Chondrocyte (in vitro differentiated cells): ENCODE measurements around the gene DEFB124. TPM values are rescaled to one million over a fixed set of nuclear protein-coding genes. Genes with fewer than 3 reads are reported as not detected.
"Not testable (repeated sequence)": the region's sequence is repeated elsewhere in the genome, so short reads cannot be mapped to it uniquely, and the experiment has no call there.

ENCODE experiments used
- DNase-seq: peaks from one replicate; pipeline ENCODE4 v3.0.0; 2021; ENCODE audit warnings: mixed read lengths, low spot score
- H3K27ac Mint-ChIP-seq: one replicate; pipeline ENCODE4 v1.8.0; 2021; ENCODE audit warnings: mild to moderate bottlenecking, moderate library complexity, mixed read lengths; ENCODE audit not compliant: unreplicated experiment
- H3K27me3 Mint-ChIP-seq: 2 replicates; pipeline ENCODE4 v1.8.0; 2021; ENCODE audit warnings: low read depth, mixed read lengths
- H3K36me3 Mint-ChIP-seq: 2 replicates; pipeline ENCODE4 v1.8.0; 2021; ENCODE audit warnings: low read depth, mixed read lengths
- H3K4me1 Mint-ChIP-seq: 2 replicates; pipeline ENCODE4 v1.8.0; 2021; ENCODE audit warnings: low read depth, mild to moderate bottlenecking, mixed read lengths
- H3K4me3 Mint-ChIP-seq: one replicate; pipeline ENCODE4 v1.8.0; 2021; ENCODE audit warnings: mild to moderate bottlenecking, moderate library complexity, mixed read lengths; ENCODE audit not compliant: unreplicated experiment
- H3K9me3 Mint-ChIP-seq: 2 replicates; pipeline ENCODE4 v1.8.0; 2021; ENCODE audit warnings: low read depth, mixed read lengths
- total RNA-seq: library from RNA; stranded (reverse); gene quantifications from 3 replicates; pipeline ENCODE4 v1.2.1, GENCODE V29; 2021
- TF ChIP-seq, protein P1 (sequence below): fragments of 200-600 bp; sonication (generic); IDR thresholded peaks from 2 replicates; pipeline ENCODE4 v1.5.0; 2021; ENCODE audit warnings: antibody characterized with exemption, mild to moderate bottlenecking, moderate library complexity

Gene DEFB124
- total RNA-seq, 1 donor from 2014 or later: not detected

DNA sequence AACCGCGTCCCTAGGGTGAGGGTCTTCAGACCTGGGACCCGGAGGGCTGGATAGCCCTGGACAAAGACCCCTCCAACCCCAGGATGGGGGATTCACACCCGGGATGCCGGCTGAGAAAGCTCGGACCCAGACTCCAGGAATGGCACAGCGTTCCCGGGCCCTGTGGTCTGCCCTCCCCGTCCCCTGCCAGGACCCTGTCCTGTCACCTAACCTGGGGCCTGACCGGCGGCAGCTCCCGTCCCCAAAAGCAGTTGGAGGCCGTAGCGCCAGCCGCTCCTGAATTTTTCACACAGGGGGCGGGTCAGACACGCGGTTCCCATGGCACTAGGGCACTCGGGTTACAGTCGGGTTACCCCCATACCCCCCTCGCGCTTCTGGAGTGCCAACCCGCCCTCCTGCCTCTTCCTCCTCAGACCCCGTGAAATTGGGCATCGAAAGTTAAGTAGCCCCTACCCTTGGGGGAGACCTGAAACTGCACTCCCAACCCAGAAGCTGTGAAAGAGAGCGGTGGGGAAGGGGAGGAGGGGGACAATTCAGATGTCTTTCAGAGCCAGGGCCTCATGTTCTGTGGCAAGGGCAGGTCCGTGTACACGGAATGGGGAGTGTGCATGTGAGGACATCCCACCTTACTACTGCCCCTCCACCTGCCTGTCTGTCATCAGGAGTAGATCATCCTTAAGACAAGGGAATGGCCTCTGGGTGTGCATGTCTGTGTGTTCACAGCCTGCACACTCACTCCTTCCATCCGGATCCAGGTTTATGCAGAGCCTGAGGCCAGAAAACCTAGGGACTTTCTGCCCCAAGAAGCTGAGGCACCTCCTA lies 756 bp upstream of the DEFB124 start:
- TF ChIP-seq, protein P1, sequence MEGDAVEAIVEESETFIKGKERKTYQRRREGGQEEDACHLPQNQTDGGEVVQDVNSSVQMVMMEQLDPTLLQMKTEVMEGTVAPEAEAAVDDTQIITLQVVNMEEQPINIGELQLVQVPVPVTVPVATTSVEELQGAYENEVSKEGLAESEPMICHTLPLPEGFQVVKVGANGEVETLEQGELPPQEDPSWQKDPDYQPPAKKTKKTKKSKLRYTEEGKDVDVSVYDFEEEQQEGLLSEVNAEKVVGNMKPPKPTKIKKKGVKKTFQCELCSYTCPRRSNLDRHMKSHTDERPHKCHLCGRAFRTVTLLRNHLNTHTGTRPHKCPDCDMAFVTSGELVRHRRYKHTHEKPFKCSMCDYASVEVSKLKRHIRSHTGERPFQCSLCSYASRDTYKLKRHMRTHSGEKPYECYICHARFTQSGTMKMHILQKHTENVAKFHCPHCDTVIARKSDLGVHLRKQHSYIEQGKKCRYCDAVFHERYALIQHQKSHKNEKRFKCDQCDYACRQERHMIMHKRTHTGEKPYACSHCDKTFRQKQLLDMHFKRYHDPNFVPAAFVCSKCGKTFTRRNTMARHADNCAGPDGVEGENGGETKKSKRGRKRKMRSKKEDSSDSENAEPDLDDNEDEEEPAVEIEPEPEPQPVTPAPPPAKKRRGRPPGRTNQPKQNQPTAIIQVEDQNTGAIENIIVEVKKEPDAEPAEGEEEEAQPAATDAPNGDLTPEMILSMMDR: no peak
- H3K4me1 Mint-ChIP-seq: no peaks in the 10 kb centered on the region
- no peak for DNase-seq
- H3K36me3 Mint-ChIP-seq: no peaks in the 10 kb centered on the region
- H3K9me3 Mint-ChIP-seq: no peaks in the 10 kb centered on the region
- no peak overlapping the region for H3K4me3 Mint-ChIP-seq
- no peak overlapping the region for H3K27ac Mint-ChIP-seq
- H3K27me3 Mint-ChIP-seq: peaks cover 22% of the 10 kb centered on the region

DNA sequence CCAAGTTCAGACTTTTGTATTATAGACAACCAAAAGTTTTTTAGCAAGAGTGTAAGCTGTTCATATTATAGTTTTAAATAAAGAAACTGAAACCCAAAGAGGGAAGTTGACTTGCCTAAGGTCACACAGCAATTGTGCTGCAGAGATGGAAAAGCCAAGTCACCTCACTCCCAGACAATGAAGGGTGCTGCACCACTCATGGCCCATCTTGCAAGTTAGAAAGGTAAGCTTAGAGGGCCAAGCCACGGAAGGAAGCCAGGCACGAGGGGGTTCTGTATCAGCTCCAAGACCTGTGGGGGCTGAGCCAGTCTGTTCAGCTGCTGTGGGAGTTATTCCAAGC lies 860 bp downstream of the DEFB124 start:
- DNase-seq: no peak
- H3K4me1 Mint-ChIP-seq: no peaks in the 10 kb centered on the region
- no peaks in the 10 kb centered on the region for H3K36me3 Mint-ChIP-seq
- no peaks in the 10 kb centered on the region for H3K9me3 Mint-ChIP-seq
- H3K27me3 Mint-ChIP-seq: peaks cover 22% of the 10 kb centered on the region
- H3K4me3 Mint-ChIP-seq: no peak overlapping the region
- no peak overlapping the region for H3K27ac Mint-ChIP-seq
- TF ChIP-seq, protein P1: no peak

DNA sequence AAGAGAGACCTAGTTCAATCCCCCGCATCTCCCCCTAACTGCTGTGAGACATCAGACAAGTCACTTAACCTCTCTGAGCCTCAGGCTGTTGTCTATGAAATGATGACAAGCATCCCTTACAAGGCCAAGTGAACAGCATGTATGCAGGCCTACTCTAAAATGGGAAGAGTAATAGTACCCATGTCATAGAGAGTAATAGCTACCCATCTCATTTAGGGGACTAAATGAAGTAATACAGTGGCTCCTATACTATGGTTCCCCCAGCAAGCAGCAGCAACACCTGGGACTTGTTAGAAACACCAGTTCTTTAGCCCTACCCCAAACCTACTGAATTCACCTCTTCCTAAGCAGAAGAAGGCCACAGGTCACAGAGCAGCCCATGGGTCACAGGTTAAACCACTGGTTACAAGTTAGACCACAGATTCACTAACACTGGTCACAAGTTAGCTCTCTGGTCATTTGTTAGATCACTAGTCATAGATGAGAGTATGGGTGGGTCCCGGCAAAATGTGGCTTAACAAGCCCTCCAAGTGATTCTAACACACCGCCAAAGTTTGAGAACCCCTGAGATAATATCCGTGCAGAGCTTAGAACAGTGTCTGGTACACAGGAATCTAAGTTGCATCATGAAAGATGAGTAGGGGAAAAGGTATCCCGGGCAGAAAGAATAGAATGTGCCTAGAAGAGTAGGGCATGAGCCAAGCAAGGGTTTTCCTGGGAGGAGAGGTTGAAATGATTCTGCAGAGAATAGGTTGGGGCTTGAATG lies 1.4 kb downstream of the DEFB124 start:
- Mint-ChIP-seq H3K9me3 (no peaks in the 10 kb centered on the region), H3K27me3 (peaks cover 22% of the 10 kb centered on the region), H3K36me3 (no peaks in the 10 kb centered on the region), H3K4me3 (no peak overlapping the region), H3K4me1 (no peaks in the 10 kb centered on the region), H3K27ac (no peak overlapping the region)
- TF ChIP-seq, protein P1: no peak
- DNase-seq: no peak

DNA sequence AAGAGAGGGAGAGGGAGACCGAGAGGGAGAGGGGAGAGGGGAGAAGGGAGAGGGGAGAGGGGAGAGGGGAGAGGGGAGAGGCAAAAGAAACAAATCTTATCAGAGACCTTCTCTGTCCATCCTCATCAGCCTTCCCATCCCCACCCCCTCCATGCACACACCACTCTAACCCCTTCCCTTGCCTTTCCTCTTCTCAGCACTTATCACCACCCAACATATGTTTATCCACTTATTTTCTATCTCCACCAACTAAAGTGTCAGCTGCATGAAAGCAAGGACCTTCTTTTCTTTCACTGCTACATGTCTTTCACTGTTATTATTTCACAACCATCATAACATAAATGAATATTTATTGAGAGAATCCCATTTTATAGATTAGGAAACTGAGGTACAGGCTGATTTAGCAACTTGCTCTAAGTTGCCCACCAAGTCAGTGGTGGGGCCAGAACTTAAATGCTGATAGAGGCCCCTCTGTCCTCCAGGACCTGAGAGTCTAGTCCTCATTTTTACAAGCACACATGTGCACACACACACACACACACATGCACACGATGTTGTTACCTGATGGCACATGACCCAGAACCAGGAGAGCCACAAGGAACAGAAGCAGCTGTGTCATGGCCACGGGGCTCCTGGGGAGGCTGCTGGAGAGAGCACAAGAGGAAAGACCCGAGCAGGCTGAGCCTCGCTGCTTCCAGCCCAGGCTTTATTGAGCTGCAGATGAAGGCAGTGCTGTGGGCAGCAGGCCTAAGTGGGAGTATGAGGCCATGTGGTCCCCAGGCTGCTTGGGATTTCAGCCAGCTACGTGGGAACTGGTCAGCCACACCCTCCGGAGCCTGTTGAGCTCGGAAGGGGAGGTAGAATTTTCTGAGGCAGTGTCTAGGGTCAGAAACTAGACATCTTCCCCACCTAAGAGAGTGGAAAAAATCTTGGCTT lies 2.3 kb downstream of the DEFB124 start:
- no peaks in the 10 kb centered on the region for H3K9me3 Mint-ChIP-seq
- TF ChIP-seq, protein P1: no peak
- H3K27me3 Mint-ChIP-seq: peaks cover 21% of the 10 kb centered on the region
- no peaks in the 10 kb centered on the region for H3K36me3 Mint-ChIP-seq
- no peak for DNase-seq
- no peaks in the 10 kb centered on the region for H3K4me1 Mint-ChIP-seq
- no peak overlapping the region for H3K4me3 Mint-ChIP-seq
- no peak overlapping the region for H3K27ac Mint-ChIP-seq

DNA sequence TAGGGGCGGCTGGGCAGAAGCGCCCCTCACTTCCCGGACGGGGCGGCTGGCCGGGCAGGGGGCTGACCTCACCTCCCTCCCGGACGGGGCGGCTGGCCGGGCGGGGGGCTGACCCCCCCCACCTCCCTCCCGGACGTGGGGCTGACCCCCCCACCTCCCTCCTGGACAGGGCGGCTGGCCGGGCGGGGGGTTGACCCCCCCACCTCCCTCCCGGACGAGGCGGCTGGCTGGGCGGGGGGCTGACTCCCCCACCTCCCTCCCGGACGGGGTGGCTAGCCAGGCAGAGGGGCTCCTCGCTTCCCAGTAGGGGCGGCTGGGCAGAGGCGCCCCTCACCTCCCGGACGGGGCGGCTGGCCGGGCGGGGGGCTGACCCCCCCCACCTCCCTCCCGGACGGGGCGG lies 4.0 kb downstream of the DEFB124 start:
- not testable (repeated sequence) for H3K9me3 Mint-ChIP-seq, H3K36me3 Mint-ChIP-seq, H3K4me3 Mint-ChIP-seq, H3K27ac Mint-ChIP-seq, DNase-seq, H3K4me1 Mint-ChIP-seq
- peaks cover 21% of the 10 kb centered on the region for H3K27me3 Mint-ChIP-seq
